NCI-H510A treated with DMSO at 0.1 percent for 48 hours (cell line): ENCODE data around the gene DACH2.

Experiments used
- DNase-seq: peaks from one replicate; lab custom pipeline; 2025; lab: John Stamatoyannopoulos, UW

The DACH2 gene

GRCh38 chrX:86806786-86807185 is 658.5 kb downstream of the DACH2 start:
- no peak for DNase-seq

- DNase-seq = no peak
Measured at GRCh38 chrX:86809651-86810050, 661.4 kb downstream of the DACH2 start.

GRCh38 chrX:86829786-86830185 is 681.5 kb downstream of the DACH2 start:
- no peak for DNase-seq

- no peak for DNase-seq
Measured at GRCh38 chrX:86830685-86831084, 682.4 kb downstream of the DACH2 start.

- DNase-seq = no peak
Measured at GRCh38 chrX:86845101-86845500, 696.9 kb downstream of the DACH2 start.
